Adrenal gland (tissue), 5 donors: ENCODE measurements around the gene SUPT7L.

Experiments used
- POLR2A ChIP-seq, 2 donors: fragments of 450-650 bp; IDR thresholded peaks; one replicate each; pipeline ENCODE4 v1.6.1; 2017; ENCODE audit warnings: antibody characterized with exemption in 2 of 2, mild to moderate bottlenecking in 2 of 2, moderate library complexity in 1 of 2
- TF ChIP-seq, protein P1 (sequence below), 6 experiments: fragments of 450-650 bp in 4 of 6; fragments of 200-600 bp in 2 of 6; sonication (generic) in 1 of 6; IDR thresholded peaks; 1 replicate in 5 of 6; 2 replicates in 1 of 6; pipeline versions ENCODE4 v1.5.1 to v1.8.0; 2016 to 2021; ENCODE audit warnings: antibody characterized with exemption in 6 of 6, mild to moderate bottlenecking in 2 of 6, moderate library complexity in 1 of 6
- donor health status: DM: no; HTN: no; CAD: no.

DNA sequence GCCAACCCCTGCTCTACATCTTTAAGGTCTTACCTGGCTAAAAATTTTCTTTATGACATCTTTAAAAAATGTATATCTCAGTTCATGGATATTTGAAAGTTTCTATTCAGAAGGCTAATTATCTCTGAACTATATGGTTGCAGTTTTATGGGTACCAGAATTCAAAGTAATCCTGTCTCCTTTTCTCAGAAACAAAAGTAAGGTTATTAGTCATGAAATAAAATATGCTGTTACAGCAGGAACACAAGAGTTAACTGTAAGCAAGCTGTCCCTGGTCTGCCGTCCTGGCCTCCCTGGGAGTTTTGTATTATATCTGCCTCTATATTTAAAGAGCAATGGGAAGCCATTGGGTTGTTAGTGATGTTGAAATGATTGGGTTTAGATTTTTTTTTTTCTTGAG lies 34.2 kb upstream of the SUPT7L start:
- TF ChIP-seq, protein P1, sequence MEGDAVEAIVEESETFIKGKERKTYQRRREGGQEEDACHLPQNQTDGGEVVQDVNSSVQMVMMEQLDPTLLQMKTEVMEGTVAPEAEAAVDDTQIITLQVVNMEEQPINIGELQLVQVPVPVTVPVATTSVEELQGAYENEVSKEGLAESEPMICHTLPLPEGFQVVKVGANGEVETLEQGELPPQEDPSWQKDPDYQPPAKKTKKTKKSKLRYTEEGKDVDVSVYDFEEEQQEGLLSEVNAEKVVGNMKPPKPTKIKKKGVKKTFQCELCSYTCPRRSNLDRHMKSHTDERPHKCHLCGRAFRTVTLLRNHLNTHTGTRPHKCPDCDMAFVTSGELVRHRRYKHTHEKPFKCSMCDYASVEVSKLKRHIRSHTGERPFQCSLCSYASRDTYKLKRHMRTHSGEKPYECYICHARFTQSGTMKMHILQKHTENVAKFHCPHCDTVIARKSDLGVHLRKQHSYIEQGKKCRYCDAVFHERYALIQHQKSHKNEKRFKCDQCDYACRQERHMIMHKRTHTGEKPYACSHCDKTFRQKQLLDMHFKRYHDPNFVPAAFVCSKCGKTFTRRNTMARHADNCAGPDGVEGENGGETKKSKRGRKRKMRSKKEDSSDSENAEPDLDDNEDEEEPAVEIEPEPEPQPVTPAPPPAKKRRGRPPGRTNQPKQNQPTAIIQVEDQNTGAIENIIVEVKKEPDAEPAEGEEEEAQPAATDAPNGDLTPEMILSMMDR (IDR thresholded peaks at IDR 0.05) = no peak
- TF ChIP-seq POLR2A (IDR thresholded peaks at IDR 0.05) = no peak
